GM19025 (cell line): ENCODE measurements around the gene ATP1A2.
A peak's percentile ranks its signal among the peaks of the same experiment; 100 is the strongest.

ENCODE experiments used
- ATAC-seq: cut with Tn5 transposase; IDR thresholded peaks from one replicate; pipeline ENCODE4 v1.9.1; 2021; ENCODE audit warnings: mild to moderate bottlenecking, low read depth, moderate library complexity; ENCODE audit not compliant: unreplicated experiment

ATP1A2 gene

DNA sequence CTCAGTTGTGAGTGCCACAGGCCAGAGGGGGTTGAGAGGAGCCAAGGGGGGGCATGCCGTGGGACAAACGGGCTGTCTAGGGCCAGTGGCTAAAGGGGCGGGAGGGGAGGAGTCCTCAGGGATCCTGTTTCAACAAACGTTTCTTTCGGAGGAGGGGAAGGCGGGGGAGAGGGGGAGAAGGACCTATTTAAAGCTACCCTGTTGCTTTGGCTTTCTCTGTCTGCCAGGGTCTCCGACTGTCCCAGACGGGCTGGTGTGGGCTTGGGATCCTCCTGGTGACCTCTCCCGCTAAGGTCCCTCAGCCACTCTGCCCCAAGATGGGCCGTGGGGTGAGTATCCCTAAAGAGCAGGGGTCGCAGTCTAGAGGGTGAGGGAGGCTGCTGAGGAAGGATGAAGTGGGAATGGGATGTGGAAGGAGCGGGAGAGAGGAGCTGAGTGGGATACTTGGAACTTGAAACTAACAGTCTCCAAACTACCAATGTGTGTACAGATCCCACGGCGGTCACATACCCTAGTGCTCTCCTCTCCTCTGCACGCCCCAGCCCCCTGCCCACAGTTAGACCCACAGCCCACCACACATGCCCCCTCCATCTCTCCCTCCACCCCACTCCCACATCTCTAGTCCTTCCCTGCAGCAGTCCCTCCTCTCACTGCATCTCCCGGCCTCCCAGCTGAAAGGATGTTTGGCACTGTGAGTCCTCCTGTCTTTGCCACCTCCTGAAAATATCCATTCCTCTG lies at the start of gene ATP1A2:
TSS of gene ATP1A2 (plus strand) at position 215 of the 738 bp plus-strand sequence. CDS start at position 318, 103 bp downstream.
- ATAC-seq = no peak

DNA sequence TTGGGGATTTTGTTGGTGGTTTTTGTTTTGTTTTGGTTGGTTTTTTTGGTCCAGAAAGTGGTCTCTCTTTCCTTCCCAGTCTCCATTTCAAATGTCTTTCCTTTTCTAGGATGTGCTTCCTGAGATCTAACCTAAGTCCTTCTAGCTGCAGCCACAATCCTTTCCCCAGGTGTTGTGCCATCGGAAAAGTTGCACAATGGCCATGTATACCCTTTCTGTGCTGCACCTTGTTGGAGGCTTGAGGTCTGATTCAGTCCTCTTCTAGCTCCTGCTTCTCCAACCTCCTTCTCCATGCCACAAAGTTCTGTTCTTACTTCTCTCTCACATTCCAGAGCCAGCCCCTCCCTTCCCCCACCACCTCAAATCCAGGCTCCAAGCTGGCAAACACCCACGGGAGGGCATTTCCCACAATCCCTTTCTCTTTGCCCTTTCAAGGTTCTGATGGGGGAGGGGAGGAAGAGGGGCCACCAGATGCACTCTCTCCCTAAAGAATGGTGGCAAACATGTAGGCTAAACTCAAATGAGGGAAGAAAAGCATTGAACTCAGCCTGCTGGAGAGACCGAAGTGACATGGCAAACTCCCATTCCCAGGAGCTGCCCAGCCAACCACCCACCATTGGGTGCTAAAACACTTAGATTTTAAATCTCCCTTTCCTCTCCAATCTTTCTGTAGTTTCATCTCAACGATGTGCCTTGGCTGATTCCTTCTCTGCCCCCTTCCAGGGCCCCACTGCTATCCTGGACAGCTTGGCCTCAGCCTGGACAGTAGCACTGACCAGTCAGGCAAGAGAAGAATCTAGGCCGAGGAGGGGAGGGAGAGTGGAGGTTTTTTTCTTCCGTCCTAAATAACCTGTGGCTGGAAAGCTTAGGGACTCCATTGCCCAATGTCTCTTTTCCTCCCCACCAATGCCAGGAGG lies 48.5 kb upstream of the ATP1A2 start:
- ATAC-seq = no peak

DNA sequence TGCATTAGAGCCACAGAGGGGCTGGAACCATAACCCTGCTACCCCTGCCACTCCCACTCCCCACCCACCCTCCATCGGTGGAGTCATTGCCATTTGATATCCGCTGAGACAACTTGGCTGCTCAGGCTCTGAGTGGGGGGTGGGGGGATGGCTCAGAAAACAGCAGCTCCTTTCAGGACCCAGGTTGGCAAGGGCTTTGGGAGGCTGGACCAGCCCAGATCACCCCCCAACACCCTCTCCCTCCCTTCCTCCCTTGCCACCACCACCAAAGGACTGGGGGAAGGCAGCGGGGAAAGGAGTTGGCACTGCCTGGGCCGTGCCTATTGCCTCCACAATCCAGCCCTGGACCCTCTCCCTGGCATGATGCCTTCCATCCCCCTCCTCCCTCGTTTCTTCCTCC lies 47.3 kb upstream of the ATP1A2 start:
- ATAC-seq = no peak

DNA sequence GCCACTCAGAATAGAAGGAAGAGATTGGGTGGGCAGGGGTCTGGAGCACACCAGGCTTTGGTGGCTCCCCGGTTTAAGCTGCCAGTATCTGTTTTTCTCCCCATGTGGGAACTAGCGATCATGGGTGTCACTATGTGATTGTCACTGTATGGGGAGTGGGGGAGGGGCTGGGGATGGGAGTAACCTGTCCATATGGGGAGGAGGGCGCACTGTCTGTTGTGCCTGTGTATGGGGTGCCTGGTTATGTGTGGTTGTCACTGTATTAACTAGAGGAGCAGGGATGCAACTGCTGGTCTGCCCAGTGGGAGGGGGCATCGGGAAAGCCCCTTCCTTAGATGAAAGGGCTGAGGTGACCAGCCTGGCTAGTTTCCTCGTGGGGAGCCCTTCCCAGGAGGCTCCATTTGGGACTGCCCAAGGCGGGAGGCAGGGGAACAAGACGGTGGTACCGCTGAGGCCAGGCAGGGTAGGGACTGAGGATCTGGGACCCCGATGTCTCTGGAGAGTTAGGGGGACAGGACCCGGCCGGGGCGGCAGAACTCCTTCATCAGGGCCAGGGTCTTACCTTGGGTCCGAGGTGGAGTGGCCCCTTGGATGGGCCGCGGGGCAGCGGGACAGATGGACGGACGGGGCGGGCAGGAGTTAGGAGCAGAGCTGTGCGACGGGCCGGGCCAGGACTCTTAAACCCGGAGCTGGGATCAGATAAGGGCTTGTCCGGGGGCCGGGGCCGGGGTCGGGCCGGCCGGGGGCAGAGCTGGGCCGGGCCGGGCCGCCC lies 45.9 kb upstream of the ATP1A2 start, which contains the start of gene KCNJ10:
TSS of gene KCNJ10 (minus strand) at position 701 of the 772 bp plus-strand sequence. CDS start 27,628 bp downstream, outside the sequence.
- ATAC-seq = no peak

DNA sequence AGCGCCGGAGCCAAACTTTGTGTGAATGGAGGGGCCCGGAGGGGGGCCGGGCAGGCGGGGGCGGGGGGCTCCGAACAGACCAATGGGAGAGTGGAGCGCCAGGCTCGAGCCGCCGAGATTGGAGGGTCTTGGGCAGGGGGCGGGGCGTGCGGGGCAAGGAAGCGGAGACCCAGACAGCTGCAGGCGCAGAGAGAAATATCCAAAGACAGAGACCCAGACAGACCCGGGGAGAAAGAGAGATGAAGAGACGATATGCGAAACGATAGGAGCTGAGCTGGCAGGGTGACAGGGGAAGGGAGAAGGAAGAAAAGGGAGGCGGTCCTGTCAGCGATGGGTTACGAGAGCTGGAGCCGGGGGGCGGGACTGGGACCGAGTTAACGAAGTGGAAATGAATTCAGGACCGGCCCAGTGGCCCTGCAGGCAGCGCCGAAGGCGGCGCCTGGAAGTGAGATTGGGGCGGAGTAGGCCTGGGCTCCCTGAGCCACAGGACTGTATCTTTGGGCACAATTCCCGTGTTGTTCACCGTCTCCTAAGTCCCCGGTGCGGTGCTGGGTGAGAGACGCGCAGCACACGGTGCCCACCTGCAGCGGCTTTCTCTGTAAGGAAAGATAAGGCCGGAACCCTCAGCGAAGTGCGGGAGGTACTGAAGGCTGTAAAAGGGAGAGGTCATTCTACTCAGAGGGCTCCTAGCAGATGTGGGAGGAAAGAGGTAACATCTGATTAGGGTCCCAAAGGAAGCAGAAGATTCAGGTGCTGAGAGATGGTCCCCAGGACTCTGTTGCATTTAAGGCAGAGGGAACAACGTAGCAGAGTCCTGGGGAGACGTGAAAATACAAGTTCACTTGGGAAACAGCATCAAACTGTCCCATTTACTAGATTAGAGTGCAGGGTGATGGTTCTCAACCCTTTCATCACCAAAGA lies 45.1 kb upstream of the ATP1A2 start:
- no peak for ATAC-seq

DNA sequence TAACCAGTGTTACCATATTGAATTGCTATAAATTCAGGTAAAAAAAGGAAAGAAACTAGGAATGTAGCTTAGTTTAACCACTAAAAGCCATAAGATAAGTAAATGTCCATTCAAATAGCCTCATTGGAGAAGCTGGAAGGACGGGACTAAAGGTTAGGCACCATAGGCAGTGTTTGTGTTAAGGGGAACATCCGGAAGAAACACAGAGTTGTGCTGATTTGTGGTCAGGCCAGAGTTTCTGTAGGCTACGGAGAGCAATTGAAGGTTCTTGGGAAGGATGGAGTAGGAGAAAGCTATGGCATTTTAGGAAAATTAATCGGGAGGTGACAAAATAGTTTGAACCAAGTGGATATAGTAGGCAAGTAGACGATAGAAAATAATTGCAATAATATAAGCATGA lies 44.3 kb upstream of the ATP1A2 start:
- no peak for ATAC-seq

DNA sequence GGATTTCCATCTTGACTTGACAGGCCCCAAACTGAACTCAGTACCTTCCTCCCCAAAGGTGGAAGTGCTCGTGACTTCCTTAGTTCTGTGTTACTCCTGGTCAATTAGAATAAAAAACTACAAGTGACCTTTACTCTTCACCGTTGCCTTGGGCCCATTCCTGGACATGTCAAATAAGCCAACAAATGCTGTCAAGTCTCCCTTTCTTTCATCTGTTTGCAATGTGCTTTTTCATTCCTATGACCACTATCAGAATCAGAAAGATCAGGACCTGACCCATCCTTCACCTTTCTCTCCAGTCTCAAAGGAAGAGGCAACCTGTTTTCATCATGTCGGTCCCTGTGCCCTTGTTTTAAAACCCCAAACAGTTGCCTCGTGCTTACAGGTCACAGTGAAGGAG lies 40.7 kb upstream of the ATP1A2 start:
- no peak for ATAC-seq

DNA sequence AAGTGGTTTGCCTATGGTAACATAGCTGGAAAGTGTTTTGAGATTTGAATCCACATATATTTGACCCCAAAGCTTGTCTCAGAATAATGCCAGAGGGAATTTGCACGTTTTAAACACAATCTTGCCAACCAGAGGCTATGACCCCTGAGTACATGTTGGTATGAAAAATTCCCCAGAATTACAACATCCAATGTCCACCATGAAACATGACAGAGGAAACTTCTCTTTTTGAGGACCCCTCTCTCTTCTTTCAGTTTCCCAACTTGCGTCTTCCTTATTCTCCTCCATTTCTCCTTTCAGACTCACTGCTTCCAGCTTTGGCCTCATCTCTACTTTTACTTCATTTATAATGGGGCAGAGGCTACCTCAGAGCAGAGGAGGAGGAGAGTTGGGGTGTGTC lies 39.7 kb upstream of the ATP1A2 start:
- ATAC-seq = no peak

DNA sequence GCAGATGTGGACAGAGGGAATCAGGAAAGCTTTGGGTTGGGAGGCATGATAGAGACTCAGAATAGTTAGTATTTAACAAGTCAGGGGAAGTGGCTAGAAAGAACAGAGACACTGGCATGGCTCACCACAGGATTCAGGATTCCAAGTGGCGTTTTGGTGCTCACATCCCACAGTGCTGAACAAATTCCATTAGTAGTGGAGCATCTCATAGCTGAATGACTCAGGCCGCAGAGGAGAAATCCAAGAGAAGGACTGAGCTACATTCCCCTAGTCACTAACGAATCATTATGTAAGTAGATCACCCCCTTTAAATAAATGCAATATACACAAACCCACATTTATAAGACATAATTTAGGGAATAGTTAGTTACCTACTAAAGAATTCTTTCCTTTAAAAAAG lies 39.3 kb upstream of the ATP1A2 start:
- no peak for ATAC-seq

DNA sequence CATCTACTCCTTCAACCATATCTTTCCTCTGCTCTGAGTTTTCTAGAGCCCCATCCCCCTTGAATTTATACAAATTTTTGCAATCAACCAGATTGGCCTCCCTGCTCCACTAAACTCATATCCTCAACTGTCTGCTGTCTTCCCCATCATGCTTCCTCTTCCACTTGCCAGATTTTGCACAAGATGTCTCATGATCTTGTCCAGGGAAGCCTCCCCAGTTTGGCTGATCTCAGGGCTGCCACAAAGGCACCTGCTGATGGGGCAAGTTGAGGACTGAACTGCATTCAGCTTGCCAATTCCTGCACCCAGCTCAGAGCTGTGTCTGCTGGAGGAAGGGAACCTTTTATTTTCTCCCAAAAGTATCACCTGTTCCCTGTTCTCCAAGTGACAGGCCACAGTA lies 38.1 kb upstream of the ATP1A2 start:
- no peak for ATAC-seq

DNA sequence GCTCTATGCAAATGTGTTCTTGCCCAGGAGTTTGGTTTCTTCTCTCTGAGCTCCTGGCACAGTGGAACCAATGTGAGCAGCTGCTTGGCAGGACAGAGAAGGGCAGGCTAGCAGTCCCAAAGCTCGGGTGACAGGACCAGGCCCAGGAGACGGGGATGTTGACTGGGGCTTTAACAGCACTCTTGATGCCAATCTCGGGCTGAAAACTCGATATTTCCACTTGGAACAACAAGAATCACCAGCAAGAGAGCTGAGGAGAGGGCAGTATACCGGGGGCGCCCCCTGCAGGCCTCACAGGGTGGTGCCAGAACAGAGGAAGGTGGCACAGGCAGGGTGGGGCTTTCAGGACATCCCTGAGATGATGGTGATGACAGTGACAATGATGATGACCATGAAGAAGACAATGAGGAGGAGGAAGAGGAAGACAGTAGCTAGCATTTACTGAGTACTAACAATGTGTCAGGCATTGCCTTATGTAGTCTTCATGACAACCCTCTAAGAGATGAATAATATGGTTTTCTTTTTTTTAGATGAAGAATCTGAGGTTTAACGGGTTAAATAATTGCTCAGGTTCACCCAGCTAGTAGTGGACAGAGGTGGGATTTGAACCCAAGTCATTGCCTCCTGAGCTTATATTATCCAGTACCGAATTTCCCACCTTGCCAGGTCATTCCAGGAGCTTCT lies 36.9 kb upstream of the ATP1A2 start:
- ATAC-seq = peak; percentile 49

DNA sequence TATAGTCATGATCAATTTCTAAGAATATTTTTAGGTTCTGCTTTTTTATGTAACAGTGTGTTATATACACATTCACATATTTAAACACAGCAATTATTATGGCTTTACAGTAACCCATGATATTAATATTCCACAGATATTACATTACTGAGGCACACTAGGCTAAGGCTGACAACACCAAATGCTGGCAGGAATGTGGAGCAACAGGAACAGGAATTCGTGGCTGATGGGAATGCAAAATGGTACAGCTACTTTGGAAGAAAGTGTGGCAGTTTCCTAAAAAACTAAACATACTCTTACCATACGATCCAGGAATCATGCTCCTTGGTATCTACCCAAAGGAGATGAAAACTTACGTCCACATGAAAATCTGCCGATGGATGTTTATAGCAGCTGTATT lies 36.1 kb upstream of the ATP1A2 start:
- no peak for ATAC-seq

DNA sequence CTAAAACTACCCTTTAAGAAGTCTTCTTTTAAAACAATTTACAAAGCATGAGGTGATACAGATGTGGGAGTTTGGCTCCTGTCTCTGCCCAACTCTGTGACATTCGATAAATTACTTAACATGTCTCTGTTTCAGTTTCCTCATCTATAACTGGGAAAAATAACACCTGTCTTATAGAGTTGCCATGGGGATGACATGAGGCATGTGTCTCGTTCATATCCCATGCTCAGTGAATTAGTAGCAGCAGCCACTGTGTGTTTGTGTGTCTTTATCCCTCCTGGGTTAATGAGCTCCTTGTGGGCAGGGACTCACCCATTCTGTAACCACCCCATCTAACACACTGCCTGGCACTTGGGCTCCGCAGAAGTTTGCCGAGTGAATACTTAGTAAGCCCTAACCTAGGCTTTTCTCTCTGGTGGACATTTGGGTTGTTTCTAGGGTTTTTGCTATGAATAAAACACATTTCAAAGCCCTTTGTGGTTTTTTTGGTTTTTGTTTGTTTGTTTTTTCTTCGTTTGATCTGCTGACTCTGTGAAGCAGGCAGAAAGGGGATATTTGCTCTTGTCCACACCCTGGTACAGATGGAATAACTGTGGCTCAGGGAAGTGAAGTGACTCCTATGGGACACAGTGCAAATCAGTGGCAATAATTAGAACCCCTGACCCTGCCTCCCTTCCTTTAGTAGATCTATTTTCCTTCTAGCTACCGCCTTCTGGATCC lies 35.0 kb upstream of the ATP1A2 start:
- no peak for ATAC-seq

DNA sequence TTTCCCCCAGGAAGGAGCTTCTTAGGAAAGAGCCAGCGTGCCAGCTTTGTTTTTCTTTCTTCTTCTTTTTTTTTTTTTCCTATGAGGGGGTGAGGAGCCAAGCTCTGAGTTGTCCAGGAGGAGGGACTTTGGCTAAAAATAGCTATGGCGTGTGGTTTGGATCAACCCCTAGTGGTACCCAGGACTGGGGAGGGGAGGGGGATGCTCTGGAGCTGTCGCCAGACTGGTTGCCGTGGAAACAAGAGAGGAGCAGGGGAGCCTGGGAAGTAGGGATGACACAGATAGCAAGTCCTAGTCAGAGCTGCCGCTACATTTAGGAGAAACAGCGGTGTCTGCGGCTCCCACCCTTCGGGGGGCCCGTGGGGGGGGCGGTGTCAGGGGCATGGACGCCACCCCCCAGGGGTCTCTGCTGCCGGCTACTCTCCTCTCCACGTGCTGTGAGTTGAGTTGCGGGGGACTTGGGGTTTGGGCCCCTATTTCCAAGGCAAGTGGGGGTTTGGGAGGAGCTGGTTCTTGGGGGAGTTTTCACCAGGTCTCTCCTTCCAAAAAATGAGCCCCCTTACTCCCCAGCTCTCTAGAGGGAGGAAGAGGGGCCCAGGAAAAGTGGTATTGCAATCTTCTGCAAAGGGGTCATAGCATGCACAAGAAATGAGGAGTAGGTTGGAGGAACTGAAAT lies 34.2 kb upstream of the ATP1A2 start, which contains the start of gene KCNJ9:
TSS of gene KCNJ9 (plus strand) at position 278 of the 676 bp plus-strand sequence. CDS start 2,493 bp downstream, outside the sequence.
- no peak for ATAC-seq

DNA sequence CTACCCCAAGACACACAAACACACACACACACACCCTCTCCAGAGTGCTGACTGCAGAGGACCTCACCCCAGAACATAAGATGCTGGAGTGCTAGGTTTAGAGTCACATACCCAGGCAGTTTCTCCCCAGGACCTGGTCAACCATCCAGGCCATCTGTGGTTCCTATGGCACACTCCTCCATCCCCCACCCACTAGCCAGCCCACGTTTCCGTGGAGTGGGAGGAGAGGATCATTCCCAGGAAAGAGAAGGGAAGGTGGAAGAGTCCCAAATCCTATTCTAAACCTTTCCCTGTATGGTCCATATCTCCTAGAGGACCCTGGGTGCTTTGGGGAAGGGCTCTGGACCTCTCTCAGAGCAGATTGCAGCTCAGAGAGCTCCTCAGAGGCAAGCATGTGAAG lies 33.1 kb upstream of the ATP1A2 start:
- no peak for ATAC-seq

DNA sequence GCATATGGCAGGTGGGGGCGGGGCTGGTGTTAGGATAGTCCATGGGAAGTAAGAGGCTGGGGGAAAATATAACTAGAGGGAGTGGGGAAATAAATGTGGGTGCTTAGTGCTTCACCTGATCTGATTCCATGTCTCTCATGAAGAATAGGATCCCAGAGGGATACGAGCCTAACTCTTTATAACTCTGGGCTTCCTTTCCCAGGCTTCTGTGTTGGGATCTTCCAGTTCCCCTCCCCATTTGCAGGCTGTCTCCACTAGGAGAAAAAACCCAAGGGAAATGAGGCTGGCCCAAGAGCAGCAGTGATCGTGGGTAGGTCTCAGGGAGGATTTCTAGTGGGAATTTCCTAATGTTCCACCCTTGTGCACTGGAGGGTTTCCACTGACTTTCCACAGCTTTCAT lies 32.6 kb upstream of the ATP1A2 start:
- no peak for ATAC-seq

DNA sequence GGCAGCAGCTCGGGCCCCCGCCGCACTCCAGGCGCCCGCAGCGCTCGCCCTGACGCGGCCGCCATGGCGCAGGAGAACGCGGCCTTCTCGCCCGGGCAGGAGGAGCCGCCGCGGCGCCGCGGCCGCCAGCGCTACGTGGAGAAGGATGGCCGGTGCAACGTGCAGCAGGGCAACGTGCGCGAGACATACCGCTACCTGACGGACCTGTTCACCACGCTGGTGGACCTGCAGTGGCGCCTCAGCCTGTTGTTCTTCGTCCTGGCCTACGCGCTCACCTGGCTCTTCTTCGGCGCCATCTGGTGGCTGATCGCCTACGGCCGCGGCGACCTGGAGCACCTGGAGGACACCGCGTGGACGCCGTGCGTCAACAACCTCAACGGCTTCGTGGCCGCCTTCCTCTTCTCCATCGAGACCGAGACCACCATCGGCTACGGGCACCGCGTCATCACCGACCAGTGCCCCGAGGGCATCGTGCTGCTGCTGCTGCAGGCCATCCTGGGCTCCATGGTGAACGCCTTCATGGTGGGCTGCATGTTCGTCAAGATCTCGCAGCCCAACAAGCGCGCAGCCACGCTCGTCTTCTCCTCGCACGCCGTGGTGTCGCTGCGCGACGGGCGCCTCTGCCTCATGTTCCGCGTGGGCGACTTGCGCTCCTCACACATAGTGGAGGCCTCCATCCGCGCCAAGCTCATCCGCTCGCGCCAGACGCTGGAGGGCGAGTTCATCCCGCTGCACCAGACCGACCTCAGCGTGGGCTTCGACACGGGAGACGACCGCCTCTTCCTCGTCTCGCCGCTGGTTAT lies 31.4 kb upstream of the ATP1A2 start:
- peak; percentile 67 for ATAC-seq
